Neural cell (in vitro differentiated cells): ENCODE data around the gene TTC22. TPM values are rescaled to one million over a fixed set of nuclear protein-coding genes. Genes with fewer than 3 reads are reported as not detected.
A peak's percentile ranks its signal among the peaks of the same experiment; 100 is the strongest.

Source experiments
- H2AFZ ChIP-seq: fragments of 200-600, 300-800 bp; sonication (generic), shearing (Covaris generic); 2 replicates; pipeline ENCODE4 v1.6.0; 2014; ENCODE audit warnings: low read depth, mild to moderate bottlenecking, antibody characterized with exemption, low read length, moderate library complexity
- H3F3A ChIP-seq: fragments of 200-600 bp; shearing (Covaris generic); 2 replicates; pipeline ENCODE4 v1.6.1; 2016; ENCODE audit warnings: mild to moderate bottlenecking, moderate library complexity, mixed read lengths, antibody characterized with exemption, low read length; ENCODE audit not compliant: insufficient read depth, poor library complexity, severe bottlenecking
- H3K27ac ChIP-seq: fragments of 200-600, 300-800 bp; sonication (generic), shearing (Covaris generic); 2 replicates; pipeline ENCODE4 v1.5.1; 2014; ENCODE audit warnings: mild to moderate bottlenecking, low read length, moderate library complexity
- H3K27me3 ChIP-seq: fragments of 300-800, 200-600 bp; sonication (generic), shearing (Covaris generic); 2 replicates; pipeline ENCODE4 v1.6.0; 2014; ENCODE audit warnings: mild to moderate bottlenecking, low read depth, low read length, moderate library complexity; ENCODE audit not compliant: insufficient read depth
- H3K36me3 ChIP-seq: fragments of 300-800, 200-600 bp; sonication (generic), shearing (Covaris generic); 2 replicates; pipeline ENCODE4 v1.5.1; 2014; ENCODE audit warnings: mild to moderate bottlenecking, antibody characterized with exemption, low read length, moderate library complexity; ENCODE audit not compliant: insufficient read depth
- H3K4me2 ChIP-seq: fragments of 300-800, 200-600 bp; sonication (generic), shearing (Covaris generic); 2 replicates; pipeline ENCODE4 v1.6.0; 2014; ENCODE audit warnings: mild to moderate bottlenecking, low read length
- H3K4me3 ChIP-seq: fragments of 300-800, 200-600 bp; sonication (generic), shearing (Covaris generic); 2 replicates; pipeline ENCODE4 v1.5.1; 2014; ENCODE audit warnings: mild to moderate bottlenecking, low read length, moderate library complexity
- H3K79me2 ChIP-seq: fragments of 200-600 bp; shearing (Covaris generic); replicated peaks from 2 replicates; pipeline ENCODE4 v1.6.0; 2014; ENCODE audit warnings: mild to moderate bottlenecking, low read length, moderate library complexity; ENCODE audit not compliant: insufficient read depth
- H3K9ac ChIP-seq: fragments of 300-800, 200-600 bp; sonication (generic), shearing (Covaris generic); 2 replicates; pipeline ENCODE4 v1.6.1; 2016; ENCODE audit warnings: mild to moderate bottlenecking, low read length, mixed read lengths
- H3K9me2 ChIP-seq: fragments of 200-600 bp; shearing (Covaris generic); 2 replicates; pipeline ENCODE4 v1.6.1; 2016; ENCODE audit warnings: mild to moderate bottlenecking, low read length, mixed read lengths; ENCODE audit not compliant: insufficient read depth
- H3K9me3 ChIP-seq: fragments of 200-600, 300-800 bp; sonication (generic), shearing (Covaris generic); 2 replicates; pipeline ENCODE4 v1.6.1; 2016; ENCODE audit warnings: mild to moderate bottlenecking, mixed run types, low read length, moderate library complexity, mixed read lengths
- H4K20me1 ChIP-seq: fragments of 200-600 bp; shearing (Covaris generic); 2 replicates; pipeline ENCODE4 v1.6.1; 2016; ENCODE audit warnings: mild to moderate bottlenecking, mixed run types; ENCODE audit not compliant: insufficient read depth
- CTCF ChIP-seq: fragments of 450-650 bp; IDR thresholded peaks from 2 replicates; pipeline ENCODE4 v1.5.1; 2014; ENCODE audit warnings: antibody characterized with exemption, mild to moderate bottlenecking, moderate library complexity; ENCODE audit not compliant: poor library complexity, severe bottlenecking
- EP300 ChIP-seq: fragments of 450-650 bp; conservative IDR thresholded peaks from 2 replicates; pipeline ENCODE4 v1.6.1; 2014; ENCODE audit warnings: antibody characterized with exemption, mild to moderate bottlenecking, moderate library complexity; ENCODE audit not compliant: poor library complexity, severe bottlenecking
- EZH2 ChIP-seq: fragments of 200-600, 300-800 bp; shearing (Covaris generic), sonication (generic); IDR thresholded peaks from 2 replicates; pipeline ENCODE4 v1.6.1; 2014; ENCODE audit warnings: antibody characterized with exemption, low read length, borderline replicate concordance, mild to moderate bottlenecking; ENCODE audit not compliant: insufficient read depth, poor library complexity, severe bottlenecking
- MXI1 ChIP-seq: fragments of 450-650 bp; conservative IDR thresholded peaks from 2 replicates; pipeline ENCODE4 v1.6.1; 2014; ENCODE audit warnings: antibody characterized with exemption, mild to moderate bottlenecking; ENCODE audit not compliant: poor library complexity, severe bottlenecking
- POLR2AphosphoS5 ChIP-seq: IDR thresholded peaks from 2 replicates; pipeline ENCODE4 v1.6.1; 2012
- RAD21 ChIP-seq: fragments of 450-650 bp; conservative IDR thresholded peaks from 2 replicates; pipeline ENCODE4 v1.6.1; 2014; ENCODE audit warnings: antibody characterized with exemption, mild to moderate bottlenecking, moderate library complexity
- REST ChIP-seq: IDR thresholded peaks from 2 replicates; pipeline ENCODE4 v1.6.1; 2012; ENCODE audit warnings: borderline replicate concordance
- SMC3 ChIP-seq: fragments of 450-650 bp; conservative IDR thresholded peaks from 2 replicates; pipeline ENCODE4 v1.6.1; 2014; ENCODE audit warnings: antibody characterized with exemption, mild to moderate bottlenecking, moderate library complexity; ENCODE audit not compliant: poor library complexity
- TAF1 ChIP-seq: IDR thresholded peaks from 2 replicates; pipeline ENCODE4 v1.6.1; 2012; ENCODE audit warnings: low read depth
- polyA plus RNA-seq: library from polyadenylated mRNA; depleted of rRNA; stranded (reverse); fragments of >200 nt; gene quantifications from 2 replicates; pipeline ENCODE4 v1.2.3, GENCODE V29; 2014

The TTC22 gene
- polyA plus RNA-seq, 1 donor from 2014 or later = not detected

GRCh38 chr1:54811066-54811465 lies 9.9 kb upstream of the TTC22 start:
- no peaks in the 10 kb centered on the region for H3K27me3 ChIP-seq
- H3K9ac ChIP-seq = no peak overlapping the region
- no peaks in the 10 kb centered on the region for H3K36me3 ChIP-seq
- H3K79me2 ChIP-seq = no peaks in the 10 kb centered on the region
- no peak overlapping the region for H2AFZ ChIP-seq
- no peak overlapping the region for H3K4me2 ChIP-seq
- TF ChIP-seq EP300 (no peak), REST (no peak), SMC3 (no peak), CTCF (no peak), EZH2 (no peak), MXI1 (no peak), POLR2AphosphoS5 (no peak), TAF1 (no peak)
- no peaks in the 10 kb centered on the region for H4K20me1 ChIP-seq
- H3K9me2 ChIP-seq = no peaks in the 10 kb centered on the region
- H3F3A ChIP-seq = no peaks in the 10 kb centered on the region
- H3K27ac ChIP-seq = no peak overlapping the region
- H3K9me3 ChIP-seq = no peaks in the 10 kb centered on the region
- H3K4me3 ChIP-seq = no peak overlapping the region

- Histone ChIP-seq H4K20me1 (no peaks in the 10 kb centered on the region), H3K36me3 (no peaks in the 10 kb centered on the region), H3K9me2 (no peaks in the 10 kb centered on the region), H3K79me2 (no peaks in the 10 kb centered on the region), H2AFZ (no peak overlapping the region), H3K9ac (no peak overlapping the region), H3F3A (no peaks in the 10 kb centered on the region), H3K9me3 (no peaks in the 10 kb centered on the region), H3K27me3 (no peaks in the 10 kb centered on the region), H3K27ac (no peak overlapping the region), H3K4me2 (no peak overlapping the region), H3K4me3 (no peak overlapping the region)
- no peak for TF ChIP-seq TAF1
- no peak for TF ChIP-seq REST
- TF ChIP-seq SMC3 = peak; percentile 99
- peak; percentile 19 for TF ChIP-seq MXI1
- no peak for TF ChIP-seq POLR2AphosphoS5
- TF ChIP-seq RAD21 = peak; percentile 99
- no peak for TF ChIP-seq EZH2
- TF ChIP-seq CTCF = peak; percentile 98
These were observed 9.2 kb upstream of the TTC22 start for GRCh38 chr1:54810153-54810942.
